Tibial nerve (tissue), 4 donors: ENCODE results near the gene NAALAD2.

Experiments used
- CTCF ChIP-seq, 5 experiments: fragments of 200-600 bp in 3 of 5; fragments of 450-650 bp in 2 of 5; sonication (generic) in 3 of 5; IDR thresholded peaks; one replicate each; pipeline ENCODE4 v1.5.1; 2016 to 2019; ENCODE audit warnings: antibody characterized with exemption in 5 of 5, mild to moderate bottlenecking in 3 of 5, moderate library complexity in 2 of 5
- EP300 ChIP-seq, 2 donors: sonication (generic); formaldehyde crosslinking; IDR thresholded peaks; one replicate each; pipeline ENCODE4 v1.6.1; 2017; ENCODE audit warnings: antibody characterized with exemption in 2 of 2, mild to moderate bottlenecking in 1 of 2
- POLR2A ChIP-seq, 2 donors: fragments of 450-650 bp; IDR thresholded peaks; one replicate each; pipeline ENCODE4 v1.6.1; 2017; ENCODE audit warnings: antibody characterized with exemption in 2 of 2, mild to moderate bottlenecking in 2 of 2, moderate library complexity in 2 of 2

- TF ChIP-seq CTCF (IDR thresholded peaks at IDR 0.05) (no peak), POLR2A (IDR thresholded peaks at IDR 0.05) (no peak), EP300 (IDR thresholded peaks at IDR 0.05) (no peak)
Measured at GRCh38 chr11:90176069-90176468, 41.6 kb downstream of the NAALAD2 start.
